Measurements from ENCODE around the gene ALG12.

GRCh38 chr22:49869086-49869830 is 49.0 kb downstream of the ALG12 start:
- no peak for TF ChIP-seq CTCF (IDR thresholded peaks at IDR 0.05; ENCODE audit: low read depth, low read length)
- TF ChIP-seq POLR2A (IDR thresholded peaks at IDR 0.05; ENCODE audit: extremely low read depth, insufficient read length): no peak
- no peak for TF ChIP-seq MAX (IDR thresholded peaks at IDR 0.05; ENCODE audit: low read depth, low read length)

All from NB4 (cell line).